Left lung (tissue), 14 donors: ENCODE measurements around the gene SOX12. TPM values are rescaled to one million over a fixed set of nuclear protein-coding genes. Genes with fewer than 3 reads are reported as not detected.

Source experiments
- ATAC-seq: fragments of 200-7000 bp; cut with Tn5 transposase; one replicate; pipeline ENCODE4 v1.9.1; 2020; ENCODE audit warnings: moderate library complexity
- DNase-seq, 4 donors: peaks; one replicate each; pipeline ENCODE4 v3.0.0-alpha.2; 2013 to 2020
- H3K27ac ChIP-seq, 2 donors: fragments of 200-600 bp; sonication (generic) in 1 of 2; one replicate each; pipeline versions ENCODE4 v1.5.0 to v1.8.0; 2020 to 2021
- H3K27me3 ChIP-seq, 2 donors: fragments of 200-600 bp; sonication (generic) in 1 of 2; one replicate each; pipeline versions ENCODE4 v1.5.0 to v1.8.0; 2020 to 2021
- H3K36me3 ChIP-seq, 2 donors: fragments of 200-600 bp; sonication (generic) in 1 of 2; one replicate each; pipeline versions ENCODE4 v1.5.0 to v1.8.0; 2020 to 2021
- H3K4me1 ChIP-seq, 2 donors: fragments of 200-600 bp; one replicate each; pipeline ENCODE4 v1.8.0; 2021
- H3K4me3 ChIP-seq, 2 donors: fragments of 200-600 bp; sonication (generic) in 1 of 2; one replicate each; pipeline versions ENCODE4 v1.5.0 to v1.8.0; 2020 to 2021; ENCODE audit warnings: mild to moderate bottlenecking in 1 of 2
- H3K9me3 ChIP-seq, 2 donors: fragments of 200-600 bp; sonication (generic) in 1 of 2; one replicate each; pipeline versions ENCODE4 v1.5.0 to v1.8.0; 2020 to 2021
- CTCF ChIP-seq, 2 donors: fragments of 200-600 bp; sonication (generic) in 1 of 2; IDR thresholded peaks; one replicate each; pipeline versions ENCODE4 v1.5.0 to v1.8.0; 2021; ENCODE audit warnings: antibody characterized with exemption in 2 of 2
- intact Hi-C, 2 donors: fragments of 100-400 bp; cut with DNase I; formaldehyde crosslinking; loops; one replicate each; pipeline versions ENCODE4 v1.11.2 to v1.14.2; 2022
- long read RNA-seq, 12 donors: library from polyadenylated mRNA in 2 of 12; unstranded in 2 of 12; transcript quantifications; one replicate each; pipeline ENCODE4 v2.0.0 and lab custom pipeline, GENCODE V29; 2019 to 2026
- polyA plus RNA-seq, 6 donors: library from polyadenylated mRNA; unstranded; fragments of 120-200 nt; gene quantifications; one replicate each; pipeline ENCODE4 v1.2.1, GENCODE V29; 2013; ENCODE audit not compliant: insufficient read length in 6 of 6
- total RNA-seq, 2 donors: library from RNA; stranded (reverse); fragmentation: NEBNext Ultra II Directional; extraction: Animal tissue kit (Norgen Biotek cat#: 25700); gene quantifications; one replicate each; pipeline ENCODE4 v1.2.1, GENCODE V29; 2021
- donor health status: DM: no; HTN: yes; CAD: no.
- donor health status: DM: no; HTN: no; CAD: no.

SOX12 gene
- total RNA-seq (10 to 100 TPM; 14.0 to 18.7 TPM), polyA plus RNA-seq (10 to 100 TPM; 23.5 to 39.3 (median 33.3) TPM)
- long read RNA-seq, donor 1, full-length matches to known transcripts = 158 of 158 reads
- long read RNA-seq, donor 1, partial matches to known transcripts = 0 of 158 reads
- long read RNA-seq, donor 1, other reads (novel, unspliced or antisense) = 0 of 158 reads
- long read RNA-seq, donor 2, full-length matches to known transcripts = 193 of 193 reads
- long read RNA-seq, donor 2, partial matches to known transcripts = 0 of 193 reads
- long read RNA-seq, donor 2, other reads (novel, unspliced or antisense) = 0 of 193 reads
- long read RNA-seq, donor 3, full-length matches to known transcripts = 95 of 95 reads
- long read RNA-seq, donor 3, partial matches to known transcripts = 0 of 95 reads
- long read RNA-seq, donor 3, other reads (novel, unspliced or antisense) = 0 of 95 reads
- long read RNA-seq, donor 4, full-length matches to known transcripts = 2 of 2 reads
- long read RNA-seq, donor 4, partial matches to known transcripts = 0 of 2 reads
- long read RNA-seq, donor 4, other reads (novel, unspliced or antisense) = 0 of 2 reads
- long read RNA-seq, donor 5, full-length matches to known transcripts = 105 of 105 reads
- long read RNA-seq, donor 5, partial matches to known transcripts = 0 of 105 reads
- long read RNA-seq, donor 5, other reads (novel, unspliced or antisense) = 0 of 105 reads
- long read RNA-seq, donor 6, full-length matches to known transcripts = 87 of 87 reads
- long read RNA-seq, donor 6, partial matches to known transcripts = 0 of 87 reads
- long read RNA-seq, donor 6, other reads (novel, unspliced or antisense) = 0 of 87 reads
- long read RNA-seq, donor 7, full-length matches to known transcripts = 50 of 50 reads
- long read RNA-seq, donor 7, partial matches to known transcripts = 0 of 50 reads
- long read RNA-seq, donor 7, other reads (novel, unspliced or antisense) = 0 of 50 reads
- long read RNA-seq, donor 8, full-length matches to known transcripts = 142 of 142 reads
- long read RNA-seq, donor 8, partial matches to known transcripts = 0 of 142 reads
- long read RNA-seq, donor 8, other reads (novel, unspliced or antisense) = 0 of 142 reads
- long read RNA-seq, donor 9, full-length matches to known transcripts = 6 of 6 reads
- long read RNA-seq, donor 9, partial matches to known transcripts = 0 of 6 reads
- long read RNA-seq, donor 9, other reads (novel, unspliced or antisense) = 0 of 6 reads
- long read RNA-seq, donor 10 = 0 reads
- long read RNA-seq, donor 11 = 0 reads
- long read RNA-seq, donor 12, full-length matches to known transcripts = 95 of 95 reads
- long read RNA-seq, donor 12, partial matches to known transcripts = 0 of 95 reads
- long read RNA-seq, donor 12, other reads (novel, unspliced or antisense) = 0 of 95 reads

- ATAC-seq = peak; percentile 67
- peak; percentile 92 to 100 (median 98) for DNase-seq
- H3K27me3 ChIP-seq = peaks cover 0 to 20% of the 10 kb centered on the region in 2 donors
- peak within 1 kb of the TSS; percentile 67 for H3K4me3 ChIP-seq
- no peaks in the 10 kb centered on the region for H3K9me3 ChIP-seq
- H3K36me3 ChIP-seq = no peaks in the 10 kb centered on the region
- intact Hi-C loops = loop anchor here in 1 of 2 donors (10.0 kb wide), 1 partner anchor 120 kb away; no protein-coding TSS in a partner anchor
- TF ChIP-seq CTCF (IDR thresholded peaks at IDR 0.05) = no peak
- peaks cover 16 to 43% of the 10 kb centered on the region in 2 donors for H3K4me1 ChIP-seq
- H3K27ac ChIP-seq = peak within 1 kb of the TSS; percentile 87 to 96
These were observed at the start of gene SOX12 for GRCh38 chr20:325045-325888. TSS of gene SOX12 (plus strand) at chr20:325552. CDS start at chr20:325925, 373 bp downstream.

- intact Hi-C loops = no loop called here
- no peaks in the 10 kb centered on the region for H3K4me1 ChIP-seq
- ATAC-seq (no peak), DNase-seq (no peak)
- no peak overlapping the region for H3K27ac ChIP-seq
- H3K4me3 ChIP-seq = no peak overlapping the region
- no peaks in the 10 kb centered on the region for H3K27me3 ChIP-seq
- TF ChIP-seq CTCF (IDR thresholded peaks at IDR 0.05) = no peak
- H3K9me3 ChIP-seq = no peaks in the 10 kb centered on the region
- peaks cover 0 to 29% of the 10 kb centered on the region in 2 donors for H3K36me3 ChIP-seq
These were observed 49.6 kb upstream of the SOX12 start for GRCh38 chr20:275791-276190.

- intact Hi-C loops = no loop called here
- no peak for TF ChIP-seq CTCF (IDR thresholded peaks at IDR 0.05)
These were observed 48.5 kb upstream of the SOX12 start for GRCh38 chr20:276620-277495.

GRCh38 chr20:277496-277781, 47.9 kb upstream of the SOX12 start:
- TF ChIP-seq CTCF (IDR thresholded peaks at IDR 0.05) = no peak
- no peaks in the 10 kb centered on the region for H3K27me3 ChIP-seq
- ATAC-seq (no peak), DNase-seq (no peak)
- no peaks in the 10 kb centered on the region for H3K4me1 ChIP-seq
- intact Hi-C loops = no loop called here
- H3K27ac ChIP-seq = no peak overlapping the region
- H3K9me3 ChIP-seq = no peaks in the 10 kb centered on the region
- H3K4me3 ChIP-seq = no peak overlapping the region
- peaks cover 0 to 37% of the 10 kb centered on the region in 2 donors for H3K36me3 ChIP-seq

More at GRCh38 chr20:276620-277495, 48.5 kb upstream of the SOX12 start:
- no peak for DNase-seq
- no peaks in the 10 kb centered on the region for H3K27me3 ChIP-seq
- ATAC-seq = no peak
- H3K27ac ChIP-seq = no peak overlapping the region
- H3K4me1 ChIP-seq = no peaks in the 10 kb centered on the region
- peaks cover 0 to 37% of the 10 kb centered on the region in 2 donors for H3K36me3 ChIP-seq
- H3K4me3 ChIP-seq = no peak overlapping the region
- no peaks in the 10 kb centered on the region for H3K9me3 ChIP-seq
